K562 (cell line): Measurements from ENCODE around the gene GADD45G. TPM values are rescaled to one million over a fixed set of nuclear protein-coding genes. Genes with fewer than 3 reads are reported as not detected.

ENCODE experiments used
- ATAC-seq: fragments of 200-7000 bp; cut with Tn5 transposase; 3 replicates; pipeline ENCODE4 v1.9.1; 2020; ENCODE audit warnings: moderate library complexity
- BruUV-seq: library from RNA; stranded (reverse); fragments of 400-500 nt; replicated peaks from 2 replicates; lab custom pipeline; 2021; lab: Mats Ljungman, UMichigan
- CTCF ChIA-PET: fragments of 300-600 bp; formaldehyde crosslinking; extraction: SDS; loops from one replicate; lab custom pipeline; 2021; ENCODE audit warnings: low intra/inter-chr PET ratio; lab: Yijun Ruan, JAX
- POLR2A ChIA-PET: fragments of 300-600, 350-650 bp; sonication (Branson Sonifier 250); formaldehyde crosslinking; extraction: SDS; loops from one replicate; lab custom pipeline; 2021; ENCODE audit warnings: antibody characterized with exemption, inconsistent platforms; lab: Yijun Ruan, JAX
- DNase-seq, 4 experiments: peaks; one replicate each; pipeline versions ENCODE4 v3.0.0 to v3.0.0-alpha.2; 2011 to 2018; ENCODE audit warnings: low spot score in 3 of 4, mixed read lengths in 3 of 4; ENCODE audit errors: extremely low read depth in 1 of 4
- FAIRE-seq: peaks from 2 replicates; lab custom pipeline; 2011; peaks lifted over from hg19 to GRCh38; lab: Jason Lieb, UNC
- H2AFZ ChIP-seq: 2 replicates; pipeline ENCODE4 v1.6.0; 2011; ENCODE audit warnings: low read depth, low read length, control low read depth, inconsistent platforms
- H3K27ac ChIP-seq: fragments of 200-600 bp; 3 replicates; pipeline ENCODE4 v1.8.0; 2011; ENCODE audit warnings: low read depth, mild to moderate bottlenecking, control low read depth, inconsistent platforms, low read length, moderate library complexity, mixed read lengths; ENCODE audit errors: extremely low read depth
- H3K27me3 ChIP-seq, 2 experiments: fragments of 300-600 bp in 1 of 2; 2 replicates in 1 of 2; 3 replicates in 1 of 2; pipeline versions ENCODE4 v1.6.0 to v1.8.0; 2011; ENCODE audit warnings: inconsistent platforms in 2 of 2, low read length in 2 of 2, mild to moderate bottlenecking in 1 of 2, mixed read lengths in 1 of 2, moderate library complexity in 1 of 2; ENCODE audit not compliant: control insufficient read depth in 2 of 2, insufficient read depth in 2 of 2
- H3K36me3 ChIP-seq: fragments of 300-600 bp; 3 replicates; pipeline ENCODE4 v1.8.0; 2011; ENCODE audit warnings: mild to moderate bottlenecking, low read length, inconsistent platforms; ENCODE audit not compliant: control insufficient read depth, insufficient read depth
- H3K4me1 ChIP-seq, 2 experiments: fragments of 200-600 bp in 1 of 2; replicated peaks in 1 of 2; 2 replicates in 1 of 2; 3 replicates in 1 of 2; pipeline versions ENCODE4 v1.5.1 to v1.8.0; 2011; ENCODE audit warnings: inconsistent platforms in 2 of 2, low read length in 2 of 2, mild to moderate bottlenecking in 1 of 2, mixed read lengths in 1 of 2, moderate library complexity in 1 of 2; ENCODE audit not compliant: control insufficient read depth in 2 of 2, insufficient read depth in 2 of 2
- H3K4me2 ChIP-seq: 2 replicates; pipeline ENCODE4 v1.6.1; 2011; ENCODE audit warnings: low read length, control low read depth, inconsistent platforms, mixed read lengths; ENCODE audit not compliant: insufficient read depth
- H3K4me3 ChIP-seq: fragments of 200-600 bp; sonication (generic), shearing (Covaris generic); 2 replicates; pipeline ENCODE4 v1.5.1; 2016; ENCODE audit warnings: control low read depth, inconsistent platforms
- H3K79me2 ChIP-seq: fragments of 200-600 bp; 3 replicates; pipeline ENCODE4 v1.8.0; 2011; ENCODE audit warnings: low read length, inconsistent platforms; ENCODE audit not compliant: control insufficient read depth, insufficient read depth
- H3K9ac ChIP-seq, 2 experiments: 2 replicates each; pipeline versions ENCODE4 v1.6.0 to v1.6.1; 2011; ENCODE audit warnings: low read depth in 2 of 2, low read length in 2 of 2, control low read depth in 1 of 2, inconsistent platforms in 1 of 2, mild to moderate bottlenecking in 1 of 2, mixed read lengths in 1 of 2; ENCODE audit not compliant: insufficient read depth in 1 of 2
- H3K9me1 ChIP-seq: one replicate; pipeline ENCODE4 v1.6.0; 2011; ENCODE audit warnings: inconsistent platforms, mild to moderate bottlenecking, low read length, moderate library complexity; ENCODE audit not compliant: control insufficient read depth, insufficient read depth
- H3K9me3 ChIP-seq: replicated peaks from 2 replicates; pipeline ENCODE4 v1.5.1; 2011; ENCODE audit warnings: low read depth, low read length, inconsistent platforms; ENCODE audit not compliant: control insufficient read depth, insufficient read depth
- H4K20me1 ChIP-seq: replicated peaks from 2 replicates; pipeline ENCODE4 v1.6.1; 2011; ENCODE audit warnings: low read length, inconsistent platforms, mixed read lengths; ENCODE audit not compliant: control insufficient read depth, insufficient read depth
- NR2C1 ChIP-seq, 2 experiments: fragments of 450-650 bp; IDR thresholded peaks; 2 replicates each; pipeline ENCODE4 v1.6.1; 2017; ENCODE audit warnings: mild to moderate bottlenecking in 2 of 2, antibody characterized with exemption in 1 of 2, inconsistent platforms in 1 of 2, missing compliant biosample characterization in 1 of 2, missing genetic modification characterization in 1 of 2
- WGBS: fragments of 100-300 bp; shearing (Covaris generic); methylation state at CpG from one replicate; pipeline ENCODE4 v1.1.6; 2016; ENCODE audit warnings: low coverage, mixed read lengths; ENCODE audit not compliant: insufficient coverage; ENCODE audit errors: missing lambda C conversion rate; 5-methylcytosine and 5-hydroxymethylcytosine counted together
- in situ Hi-C: fragments of 300-500 bp; cut with MboI; formaldehyde crosslinking; loops from 4 replicates; pipeline ENCODE4 v1.15.0; 2018; ENCODE audit warnings: inconsistent platforms, mixed read lengths
- intact Hi-C: fragments of 100-400 bp; cut with micrococcal nuclease; formaldehyde crosslinking; loops from 2 replicates; pipeline ENCODE4 v1.14.2; 2022
- polyA plus RNA-seq, 8 experiments: library from polyadenylated mRNA; depleted of rRNA in 4 of 8; stranded (reverse) in 5 of 8; unstranded in 3 of 8; fragments of >200 nt; fragmentation: Nextera tagmentation in 2 of 8; fragmentation: Illumina TruSeq in 1 of 8; extraction: Ambion mirVana in 2 of 8; extraction: Trizol in 1 of 8; gene quantifications; 2 replicates each; pipeline versions ENCODE4 v1.2.1 to v1.2.3, GENCODE V29; 2011 to 2014; ENCODE audit warnings: inconsistent platforms in 1 of 8, missing spikeins in 1 of 8
- total RNA-seq, 7 experiments: library from RNA; depleted of rRNA in 6 of 7; stranded (reverse); fragments of >200 nt in 6 of 7; fragmentation: Illumina TruSeq in 2 of 7; extraction: Trizol in 2 of 7; gene quantifications; 2 replicates each; pipeline versions ENCODE4 v1.2.1 to v1.2.3, GENCODE V29; 2011 to 2021; ENCODE audit warnings: low replicate concordance in 1 of 7
- TF ChIP-seq, protein P1 (sequence below): fragments of 450-650 bp; IDR thresholded peaks from 2 replicates; pipeline ENCODE4 v1.6.1; 2017; ENCODE audit warnings: antibody characterized with exemption
- TF ChIP-seq, protein P2 (sequence below): conservative IDR thresholded peaks from 2 replicates; pipeline ENCODE4 v1.6.1; 2011; ENCODE audit warnings: low read depth, mild to moderate bottlenecking, low read length; ENCODE audit not compliant: control insufficient read depth

GADD45G gene
- total and polyA plus RNA-seq, 9 of the 15 experiments (the other 6 are each of a cell fraction or from before 2014, with no cell fraction given), result 0.20 to 0.34 TPM; not detected in 7

DNA sequence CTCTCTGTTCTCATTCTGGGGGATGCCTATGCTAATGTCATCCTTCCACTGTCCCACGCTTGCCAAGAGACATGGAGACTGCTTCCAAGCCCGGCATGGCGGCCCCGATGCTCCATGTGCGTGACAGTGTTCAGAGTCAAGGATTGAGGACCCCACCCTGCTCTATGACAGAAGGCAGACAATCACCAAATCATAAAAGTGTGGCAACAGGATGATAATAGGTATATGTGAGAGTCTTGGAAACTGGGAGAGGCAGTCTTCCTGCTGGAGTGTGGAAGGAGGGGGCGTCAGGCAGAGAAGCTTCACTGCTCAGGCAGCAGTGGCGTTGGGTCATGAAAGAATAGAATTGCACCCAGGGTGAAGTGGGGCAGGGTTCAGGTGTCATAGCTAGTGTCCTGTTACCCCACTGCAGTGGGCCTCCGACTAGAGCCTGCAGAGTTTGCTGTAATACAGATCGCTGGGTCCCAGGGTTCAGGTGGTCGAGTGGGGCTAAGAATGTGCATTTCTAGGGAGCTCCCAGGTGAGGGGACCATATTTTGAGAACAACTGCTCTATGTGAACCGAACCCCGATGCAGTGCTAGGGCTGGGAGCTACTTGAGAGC lies 12.5 kb upstream of the GADD45G start:
- 0% methylated on average over 12 of the region's 12 CpGs for WGBS
- Histone ChIP-seq H3K79me2 (no peaks in the 10 kb centered on the region), H3K4me2 (no peak overlapping the region), H3K9me1 (no peaks in the 10 kb centered on the region), H3K27me3 (peaks cover 0 to 17% of the 10 kb centered on the region in 2 experiments; a peak in 2 of 5 replicates), H3K9me3 (no peaks in the 10 kb centered on the region), H3K27ac (no peak overlapping the region), H3K9ac (no peak overlapping the region), H4K20me1 (no peaks in the 10 kb centered on the region), H3K4me3 (no peak overlapping the region), H3K4me1 (no peaks in the 10 kb centered on the region), H3K36me3 (no peaks in the 10 kb centered on the region), H2AFZ (no peak overlapping the region)
- BruUV-seq, result no TSS peak
- CTCF ChIA-PET, result no interaction called here
- intact Hi-C loops (no loop called here), in situ Hi-C loops (loop anchor here (25.0 kb wide), 1 partner anchor 1295 kb away; no protein-coding TSS in a partner anchor)
- TF ChIP-seq, protein P1, sequence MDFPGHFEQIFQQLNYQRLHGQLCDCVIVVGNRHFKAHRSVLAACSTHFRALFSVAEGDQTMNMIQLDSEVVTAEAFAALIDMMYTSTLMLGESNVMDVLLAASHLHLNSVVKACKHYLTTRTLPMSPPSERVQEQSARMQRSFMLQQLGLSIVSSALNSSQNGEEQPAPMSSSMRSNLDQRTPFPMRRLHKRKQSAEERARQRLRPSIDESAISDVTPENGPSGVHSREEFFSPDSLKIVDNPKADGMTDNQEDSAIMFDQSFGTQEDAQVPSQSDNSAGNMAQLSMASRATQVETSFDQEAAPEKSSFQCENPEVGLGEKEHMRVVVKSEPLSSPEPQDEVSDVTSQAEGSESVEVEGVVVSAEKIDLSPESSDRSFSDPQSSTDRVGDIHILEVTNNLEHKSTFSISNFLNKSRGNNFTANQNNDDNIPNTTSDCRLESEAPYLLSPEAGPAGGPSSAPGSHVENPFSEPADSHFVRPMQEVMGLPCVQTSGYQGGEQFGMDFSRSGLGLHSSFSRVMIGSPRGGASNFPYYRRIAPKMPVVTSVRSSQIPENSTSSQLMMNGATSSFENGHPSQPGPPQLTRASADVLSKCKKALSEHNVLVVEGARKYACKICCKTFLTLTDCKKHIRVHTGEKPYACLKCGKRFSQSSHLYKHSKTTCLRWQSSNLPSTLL, result no peak
- TF ChIP-seq, protein P2, sequence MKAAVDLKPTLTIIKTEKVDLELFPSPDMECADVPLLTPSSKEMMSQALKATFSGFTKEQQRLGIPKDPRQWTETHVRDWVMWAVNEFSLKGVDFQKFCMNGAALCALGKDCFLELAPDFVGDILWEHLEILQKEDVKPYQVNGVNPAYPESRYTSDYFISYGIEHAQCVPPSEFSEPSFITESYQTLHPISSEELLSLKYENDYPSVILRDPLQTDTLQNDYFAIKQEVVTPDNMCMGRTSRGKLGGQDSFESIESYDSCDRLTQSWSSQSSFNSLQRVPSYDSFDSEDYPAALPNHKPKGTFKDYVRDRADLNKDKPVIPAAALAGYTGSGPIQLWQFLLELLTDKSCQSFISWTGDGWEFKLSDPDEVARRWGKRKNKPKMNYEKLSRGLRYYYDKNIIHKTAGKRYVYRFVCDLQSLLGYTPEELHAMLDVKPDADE, result no peak
- no peak for TF ChIP-seq NR2C1 (IDR thresholded peaks at IDR 0.05)
- TF ChIP-seq NR2C1 (tag; IDR thresholded peaks at IDR 0.05), result no peak
- FAIRE-seq (no peak), DNase-seq (no peak), ATAC-seq (no peak)
- POLR2A ChIA-PET, result interaction anchor here (0.6 kb wide), 1 partner anchor 753 kb away, joined by 3 read pairs; no protein-coding TSS in a partner anchor
